Right renal cortex interstitium (tissue), 3 donors: Measurements from ENCODE around the gene NOLC1. TPM values are rescaled to one million over a fixed set of nuclear protein-coding genes. Genes with fewer than 3 reads are reported as not detected.
"Not testable (repeated sequence)": the region's sequence is repeated elsewhere in the genome, so short reads cannot be mapped to it uniquely, and the experiment has no call there.

ENCODE experiments used
- DNase-seq, 3 donors: peaks; one replicate each; pipeline ENCODE4 v3.0.0-alpha.2; 2013; ENCODE audit warnings: low read depth in 3 of 3, low spot score in 2 of 3
- polyA plus RNA-seq, 3 donors: library from polyadenylated mRNA; unstranded; fragments of 120-200 nt; gene quantifications; one replicate each; pipeline ENCODE4 v1.2.1, GENCODE V29; 2013; ENCODE audit not compliant: insufficient read length in 3 of 3

NOLC1 gene
- polyA plus RNA-seq, 3 donors: 95.4 to 99.8 (median 99.0) TPM

DNA sequence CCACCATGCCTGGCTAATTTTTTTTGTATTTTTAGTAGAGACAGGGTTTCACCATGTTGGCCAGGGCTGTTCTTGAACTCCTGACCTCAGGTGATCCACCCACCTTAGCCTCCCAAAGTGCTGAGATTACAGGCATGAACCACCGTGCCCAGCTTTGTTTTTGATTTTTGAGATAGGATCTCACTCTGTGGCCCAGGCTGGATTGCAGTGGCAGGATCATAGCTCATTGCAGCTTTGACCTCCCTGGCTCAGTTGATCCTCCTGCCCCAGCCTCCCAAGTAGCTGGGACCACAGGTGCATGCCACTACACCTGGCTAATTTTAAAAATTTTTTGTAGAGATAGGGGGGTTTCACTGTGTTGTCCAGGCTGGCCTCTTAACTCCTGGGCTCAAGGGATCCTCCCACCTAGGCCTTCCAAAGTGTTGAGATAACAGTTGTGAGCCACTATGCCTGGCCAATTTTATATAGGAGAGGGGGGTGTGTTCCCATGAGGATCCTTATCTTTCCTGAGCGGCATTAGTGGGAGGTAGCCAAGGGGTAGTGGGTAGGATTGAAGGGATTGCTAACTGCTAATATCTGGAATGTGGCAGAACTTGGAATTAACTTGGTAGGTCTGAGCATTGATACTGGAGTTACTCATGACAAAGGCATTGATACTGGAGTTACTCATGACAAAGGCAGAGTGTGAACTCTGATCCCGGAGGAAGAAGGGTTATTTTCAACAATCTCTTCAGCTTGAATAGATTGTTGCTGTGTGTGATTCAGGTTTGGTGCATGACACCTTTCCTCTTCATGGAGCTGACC is 1.0 kb upstream of the NOLC1 start:
- DNase-seq: no peak

DNA sequence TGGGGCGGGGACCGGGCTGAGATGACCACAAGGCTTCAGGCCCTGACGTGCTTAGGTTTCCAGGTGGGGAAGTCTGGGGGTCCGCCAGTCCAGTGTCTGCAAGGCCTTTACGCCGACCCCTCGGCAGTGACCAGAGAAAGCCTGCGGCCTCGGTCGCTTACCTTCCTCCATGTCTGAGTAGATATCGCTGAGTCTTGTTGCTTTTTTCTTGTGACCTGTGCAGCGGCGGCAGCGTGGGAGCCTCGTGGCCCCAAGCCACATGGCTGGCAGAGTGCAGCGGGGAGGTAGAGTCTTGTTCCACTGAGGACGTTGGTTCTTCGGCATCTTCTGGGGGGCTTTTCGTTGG is 329 bp downstream of the NOLC1 start:
- DNase-seq: no peak

DNA sequence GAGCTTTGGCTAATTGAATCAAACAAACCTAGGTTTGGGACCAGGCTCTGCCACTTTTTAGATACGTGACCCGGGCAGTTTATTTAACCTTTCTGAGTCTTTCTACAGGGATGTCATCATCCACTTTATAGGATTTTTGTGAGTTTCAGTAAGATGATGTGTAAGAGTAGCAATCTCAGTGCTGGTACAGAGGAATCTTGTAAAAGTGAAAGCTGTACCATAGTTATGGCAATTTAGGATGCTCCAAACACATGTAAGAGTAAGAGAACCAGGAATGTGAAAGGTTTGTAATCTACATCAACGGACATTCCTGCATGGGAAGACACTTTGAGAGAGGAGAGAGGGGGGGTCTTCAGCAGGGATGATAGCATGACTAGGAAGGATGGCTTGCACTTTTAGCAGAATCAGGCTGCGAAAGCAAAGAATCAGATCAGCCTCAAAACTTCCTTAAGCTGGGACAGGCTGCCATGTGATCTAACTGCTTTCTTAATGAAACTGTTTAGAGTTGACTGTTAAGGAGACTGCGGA is 968 bp downstream of the NOLC1 start:
- DNase-seq: no peak

DNA sequence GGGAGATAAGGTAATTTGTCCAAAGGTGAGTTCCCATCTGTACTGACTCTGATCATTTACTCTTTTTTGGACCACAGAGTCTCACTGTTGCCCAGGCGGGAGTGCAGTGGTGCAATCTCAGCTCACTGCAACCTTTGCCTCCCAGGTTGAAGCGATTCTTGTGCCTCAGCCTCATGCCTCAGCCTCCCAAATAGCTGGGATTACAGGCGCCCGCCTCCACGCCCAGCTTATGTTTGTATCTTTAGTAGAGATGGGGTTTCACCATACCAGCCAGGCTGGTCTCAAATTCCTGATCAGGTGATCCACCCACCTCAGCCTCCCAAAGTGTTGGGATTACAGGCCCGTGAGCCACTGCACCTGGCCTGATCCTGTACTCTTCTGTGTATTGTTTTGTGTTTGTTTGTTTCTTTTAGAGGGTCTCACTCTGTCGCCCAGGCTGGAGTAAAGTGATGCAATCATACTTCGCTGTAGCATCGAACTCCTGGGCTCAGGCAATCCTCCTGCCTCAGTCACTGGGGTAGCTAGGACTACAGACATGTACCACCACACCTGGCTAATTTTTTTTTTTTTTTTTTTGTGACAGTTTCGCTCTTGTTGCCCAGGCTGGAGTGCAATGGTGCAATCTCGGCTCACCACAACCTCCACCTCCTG is 2.4 kb downstream of the NOLC1 start:
- no peak for DNase-seq

DNA sequence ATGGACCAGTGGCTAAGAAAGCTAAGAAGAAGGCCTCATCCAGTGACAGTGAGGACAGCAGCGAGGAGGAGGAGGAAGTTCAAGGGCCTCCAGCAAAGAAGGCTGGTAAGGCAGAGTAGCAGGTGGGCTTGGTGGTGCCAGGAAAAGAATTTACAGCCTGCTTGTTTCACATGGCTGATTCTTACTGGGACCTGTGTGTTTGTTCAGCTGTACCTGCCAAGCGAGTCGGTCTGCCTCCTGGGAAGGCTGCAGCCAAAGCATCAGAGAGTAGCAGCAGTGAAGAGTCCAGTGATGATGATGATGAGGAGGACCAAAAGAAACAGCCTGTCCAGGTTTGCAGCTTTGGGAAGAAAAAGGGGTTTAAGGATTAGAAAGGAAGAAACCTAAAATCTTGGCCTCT is 5.0 kb downstream of the NOLC1 start:
- no peak for DNase-seq

DNA sequence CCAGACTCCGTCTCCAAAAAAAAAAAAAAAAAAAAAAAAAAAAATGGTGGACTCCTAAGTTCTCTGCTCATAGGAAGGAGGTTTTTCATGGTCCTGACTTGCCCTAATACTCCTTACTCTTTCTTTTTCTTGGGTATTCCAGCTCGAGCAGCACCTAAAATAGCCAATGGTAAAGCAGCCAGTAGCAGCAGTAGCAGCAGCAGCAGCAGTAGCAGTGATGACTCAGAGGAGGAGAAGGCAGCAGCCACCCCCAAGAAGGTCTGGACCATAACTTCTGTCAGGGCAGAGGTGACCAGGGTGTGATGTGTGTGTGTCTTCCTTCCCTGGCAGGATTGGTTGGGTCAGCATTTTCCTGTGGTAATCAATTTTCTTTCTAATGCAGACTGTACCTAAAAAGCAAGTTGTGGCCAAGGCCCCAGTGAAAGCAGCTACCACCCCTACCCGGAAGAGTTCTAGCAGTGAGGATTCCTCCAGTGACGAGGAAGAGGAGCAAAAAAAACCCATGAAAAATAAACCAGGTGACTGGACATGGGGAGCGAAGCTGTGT is 6.9 kb downstream of the NOLC1 start:
- DNase-seq: no peak

DNA sequence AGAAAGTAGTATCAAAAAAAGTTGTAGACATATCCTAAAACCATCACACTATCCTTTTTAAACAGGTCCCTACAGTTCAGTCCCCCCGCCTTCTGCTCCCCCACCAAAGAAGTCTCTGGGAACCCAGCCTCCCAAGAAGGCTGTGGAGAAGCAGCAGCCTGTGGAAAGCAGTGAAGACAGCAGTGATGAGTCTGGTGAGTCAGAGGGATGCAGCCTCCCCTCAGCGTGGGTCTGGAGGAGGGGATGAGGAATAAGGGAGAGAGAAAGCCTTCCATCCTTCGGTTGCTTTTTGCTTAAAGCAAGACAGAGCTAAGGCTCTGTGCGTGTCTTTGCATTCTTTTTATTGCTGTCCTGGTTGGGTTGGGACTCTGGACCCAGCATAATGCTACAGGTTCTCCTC is 7.6 kb downstream of the NOLC1 start:
- DNase-seq: no peak

DNA sequence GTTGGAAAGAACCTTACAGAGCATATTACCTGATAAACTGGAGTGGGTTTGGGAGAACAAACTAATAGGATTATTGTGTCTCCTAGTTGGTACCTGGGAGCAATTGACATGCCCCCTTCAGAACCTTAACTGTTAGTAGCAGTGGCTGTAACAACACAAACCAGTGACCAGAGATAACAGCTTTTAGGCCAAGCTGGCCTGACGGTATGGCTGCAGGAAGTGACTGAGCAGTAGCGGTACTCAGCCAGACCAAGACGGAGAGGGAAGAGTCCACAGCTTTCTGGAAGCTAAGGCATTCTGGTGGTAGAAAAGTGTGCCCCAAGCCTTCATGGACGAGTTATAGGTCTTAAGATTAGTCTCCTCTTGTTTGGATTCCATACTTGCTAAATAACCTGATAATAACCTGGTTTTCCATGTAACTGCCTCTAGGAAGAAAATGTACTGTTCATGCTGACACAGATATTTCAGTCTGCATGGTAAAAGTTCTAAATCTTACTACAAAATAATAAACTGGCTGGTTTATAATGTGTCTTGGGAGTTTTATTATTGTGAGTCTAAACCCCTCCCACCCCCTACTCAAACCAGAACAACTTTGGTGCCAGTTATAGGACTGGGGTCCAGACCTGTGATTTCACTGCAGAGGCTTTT is 11.3 kb downstream of the NOLC1 start:
- no peak for DNase-seq

DNA sequence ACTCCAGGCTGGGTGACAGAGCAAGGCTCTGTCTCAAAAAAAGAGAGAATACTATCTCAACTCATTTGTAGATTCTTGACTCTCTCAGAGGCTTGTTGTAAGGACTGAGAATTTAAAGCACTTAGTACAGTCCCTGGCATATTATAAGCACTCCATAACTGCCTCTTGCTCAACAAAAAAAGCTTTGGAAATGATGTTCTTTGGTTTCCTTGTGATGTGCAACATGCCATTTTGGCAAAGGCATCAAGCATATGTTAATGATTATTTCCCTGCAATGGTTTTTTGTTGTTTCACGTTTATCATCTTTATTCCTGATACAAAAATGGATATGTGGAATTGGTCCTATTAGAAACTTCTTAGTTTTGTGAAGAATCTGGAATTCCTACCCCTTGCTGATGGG is 15.7 kb downstream of the NOLC1 start:
- no peak for DNase-seq

DNA sequence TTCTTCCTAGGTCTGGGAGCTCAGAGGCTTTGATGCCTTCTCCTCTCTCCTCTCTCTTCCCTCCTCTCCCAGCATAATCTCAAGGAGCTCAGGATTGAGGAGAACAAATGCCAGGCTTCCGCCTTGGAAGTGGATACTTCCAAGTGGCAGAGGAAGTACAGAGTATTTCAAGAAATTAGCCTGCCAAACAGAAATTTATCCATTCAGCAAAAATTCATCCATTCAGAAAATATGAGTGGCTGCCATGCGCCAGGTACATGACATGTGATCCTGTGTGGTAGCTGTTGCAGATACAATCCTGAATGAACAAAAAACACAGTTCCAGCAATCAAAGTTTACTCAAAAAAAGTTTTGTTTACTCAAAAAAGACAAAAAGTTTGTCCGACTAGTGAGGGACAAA is 18.4 kb downstream of the NOLC1 start:
- no peak for DNase-seq

DNA sequence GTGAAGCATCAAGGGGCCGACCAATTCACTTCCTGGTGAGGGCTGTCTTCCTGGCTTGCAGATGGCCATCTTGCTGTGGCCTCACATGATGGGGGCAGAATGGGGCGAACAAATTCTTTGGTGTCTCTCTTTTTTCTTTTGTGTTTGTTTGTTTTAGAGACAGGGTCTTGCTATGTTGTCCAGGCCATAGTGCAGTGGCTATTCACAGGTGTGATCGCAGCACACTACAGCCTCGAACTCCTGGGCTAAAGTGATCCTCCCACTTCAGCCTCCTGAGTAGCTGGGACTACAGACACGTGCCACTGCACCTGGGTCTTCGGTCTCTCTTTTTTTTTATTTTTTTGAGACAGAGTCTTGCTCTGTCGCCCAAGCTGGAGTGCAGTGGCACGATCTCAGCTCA is 20.1 kb downstream of the NOLC1 start:
- no peak for DNase-seq

DNA sequence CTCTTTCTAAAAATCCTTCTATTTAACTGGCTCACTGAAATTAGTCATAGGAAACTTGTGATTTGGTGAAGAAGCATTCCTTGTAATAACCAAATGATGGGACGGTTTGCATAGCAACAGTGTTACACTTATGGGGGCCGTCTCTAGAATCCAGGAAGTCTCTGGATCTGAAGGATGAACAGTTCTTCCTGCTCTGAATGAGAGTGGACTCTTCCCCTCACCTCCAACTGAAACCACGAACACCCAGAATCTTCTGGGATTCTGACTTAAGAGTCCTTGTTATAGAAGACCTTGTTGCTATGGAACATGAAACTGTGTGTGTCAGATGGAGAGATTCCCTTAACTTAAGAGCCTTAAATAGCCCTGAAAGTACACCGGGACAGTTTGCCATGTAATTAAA is 23.2 kb downstream of the NOLC1 start:
- no peak for DNase-seq

DNA sequence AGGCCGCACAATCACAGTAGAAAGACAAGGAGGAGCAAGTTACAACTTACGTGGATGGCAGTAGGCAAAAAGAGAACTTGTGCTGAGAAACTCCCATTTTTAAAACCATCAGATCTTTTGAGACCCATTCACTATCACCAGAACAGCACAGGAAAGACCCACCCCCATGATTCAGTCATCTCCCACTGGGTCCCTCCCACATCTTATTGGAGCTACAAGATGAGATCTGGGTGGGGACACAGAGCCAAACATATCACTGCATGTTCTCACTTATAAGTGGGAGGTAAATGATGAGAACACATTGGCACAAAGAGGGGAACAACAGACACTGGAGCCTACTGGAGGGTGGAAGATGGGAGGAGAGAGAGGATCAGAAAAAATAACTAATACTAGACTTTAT is 32.4 kb downstream of the NOLC1 start:
- no peak for DNase-seq

DNA sequence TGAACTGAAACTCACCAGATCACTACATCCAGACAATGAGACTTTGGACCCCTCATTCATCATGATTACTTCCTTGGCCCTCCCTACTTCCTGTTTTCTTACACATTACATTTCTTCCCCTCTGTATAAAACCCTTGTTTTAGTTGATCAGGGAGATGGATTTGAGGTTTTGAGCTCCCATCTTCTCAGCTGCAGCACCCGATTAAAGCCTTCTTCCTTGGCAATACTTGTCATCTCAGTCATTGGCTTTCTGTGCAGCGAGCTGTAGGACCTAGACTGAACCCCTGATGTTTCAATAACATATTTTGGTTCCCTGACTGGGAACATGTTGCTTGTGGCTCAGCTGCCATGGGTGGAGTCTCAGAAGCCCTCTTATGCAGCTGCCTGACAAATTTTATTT is 33.1 kb downstream of the NOLC1 start:
- no peak for DNase-seq

DNA sequence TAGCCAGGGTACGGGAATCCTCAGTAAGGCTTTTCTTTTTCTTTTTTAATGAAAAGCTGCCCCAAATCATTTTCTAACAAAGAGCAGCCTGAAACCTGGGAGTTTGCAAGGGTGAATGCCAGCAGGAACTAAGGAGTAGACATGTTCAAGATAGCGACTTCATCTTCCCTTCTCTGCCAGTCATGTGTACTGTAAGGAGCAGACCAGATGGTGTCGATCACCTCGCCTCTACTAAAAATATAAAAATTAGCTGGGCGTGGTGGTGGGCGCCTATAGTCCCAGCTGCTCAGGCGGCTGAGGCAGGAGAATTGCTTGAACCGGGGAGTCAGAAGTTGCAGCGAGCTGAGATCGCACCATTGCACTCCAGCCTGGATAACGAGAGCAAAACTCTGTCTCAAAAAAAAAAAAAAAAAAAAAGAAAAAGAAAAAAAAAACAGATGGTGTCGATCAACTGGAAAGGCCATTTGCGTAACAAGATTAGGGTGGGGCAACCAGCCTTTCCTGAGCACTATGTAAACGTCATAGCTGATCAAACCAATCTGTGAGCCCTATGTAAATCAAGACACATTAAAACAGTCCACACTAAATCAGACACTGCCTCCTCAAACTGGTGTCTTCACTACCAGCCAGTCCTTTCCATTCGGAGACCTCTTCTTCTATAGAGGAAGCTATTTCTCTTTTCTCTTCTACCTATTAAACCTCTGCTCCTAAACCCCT is 33.8 kb downstream of the NOLC1 start:
- no peak for DNase-seq

DNA sequence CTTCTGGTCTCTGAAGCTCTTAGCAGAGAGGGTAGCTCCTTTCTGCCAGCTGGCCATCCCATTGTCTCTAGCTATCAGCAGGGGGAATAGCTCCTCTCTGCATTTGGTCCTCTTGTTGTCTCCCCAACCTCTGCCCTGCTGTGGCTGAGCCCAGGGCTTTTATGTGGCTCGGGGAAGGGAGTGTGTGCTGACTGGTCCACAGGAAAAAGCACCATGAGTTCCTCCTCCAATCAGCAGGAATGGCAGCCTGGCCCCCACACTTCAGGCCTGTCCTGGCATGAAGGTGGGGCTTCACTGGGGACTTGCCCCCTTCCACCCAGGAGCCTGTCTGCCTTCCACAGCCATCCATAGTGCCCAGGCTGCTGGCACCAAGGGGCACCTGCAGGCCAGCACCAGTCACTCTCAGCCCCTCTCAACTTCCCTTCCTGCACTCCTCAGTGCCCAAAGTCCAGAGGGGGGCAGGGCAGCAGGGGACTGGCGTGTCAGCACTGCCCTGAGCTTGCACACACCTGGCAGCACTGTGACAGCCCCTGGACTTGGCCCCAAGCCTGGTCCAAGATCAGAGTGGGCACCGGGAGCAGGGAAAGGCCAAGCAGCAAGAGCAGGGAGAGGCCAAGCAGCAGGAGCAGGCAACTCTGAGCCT is 36.2 kb downstream of the NOLC1 start:
- no peak for DNase-seq

DNA sequence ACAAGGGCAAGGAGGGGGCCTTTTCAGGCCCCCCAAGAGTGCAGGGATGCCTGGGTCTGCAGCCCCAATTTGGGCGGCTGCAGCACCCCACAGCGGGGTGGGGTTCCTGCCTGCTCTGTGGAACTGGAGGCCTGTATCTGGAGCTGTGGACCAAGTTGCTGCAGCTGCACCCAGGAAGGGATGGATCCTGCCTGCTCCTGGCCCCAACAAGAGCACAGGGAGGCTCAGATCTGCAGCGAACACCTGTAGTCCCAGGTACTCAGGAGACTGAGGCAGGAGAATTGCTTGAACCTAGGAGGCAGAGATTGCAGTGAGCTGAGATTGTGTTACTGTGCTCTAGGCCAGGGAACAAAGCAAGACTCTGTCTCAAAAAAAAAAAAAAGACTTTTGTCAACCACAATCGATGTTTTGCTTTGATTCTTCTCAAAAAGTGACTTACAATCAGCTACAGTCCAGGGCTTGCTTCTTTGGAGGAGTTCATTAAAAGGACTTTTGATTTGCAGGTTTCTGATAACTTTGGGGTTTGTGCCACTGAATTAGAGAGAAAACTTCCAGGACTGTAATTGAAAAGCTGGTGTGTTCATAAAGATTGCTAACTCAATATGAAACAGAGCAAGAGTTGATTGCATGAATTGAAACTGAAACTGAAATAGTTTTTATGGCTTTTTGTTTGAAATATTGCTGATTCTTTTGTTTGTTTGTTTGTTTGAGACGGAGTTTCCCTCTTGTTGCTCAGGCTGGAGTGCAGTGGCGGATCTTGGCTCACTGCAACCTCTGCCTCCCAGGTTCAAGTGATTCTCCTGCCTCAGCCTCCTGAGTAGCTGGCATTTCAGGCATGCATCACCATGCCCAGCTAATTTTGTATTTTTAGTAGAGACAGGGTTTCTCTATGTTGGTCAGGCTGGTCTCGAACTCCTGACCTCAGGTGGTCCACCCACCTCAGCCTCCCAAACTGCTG is 37.0 kb downstream of the NOLC1 start:
- not testable (repeated sequence) for DNase-seq

DNA sequence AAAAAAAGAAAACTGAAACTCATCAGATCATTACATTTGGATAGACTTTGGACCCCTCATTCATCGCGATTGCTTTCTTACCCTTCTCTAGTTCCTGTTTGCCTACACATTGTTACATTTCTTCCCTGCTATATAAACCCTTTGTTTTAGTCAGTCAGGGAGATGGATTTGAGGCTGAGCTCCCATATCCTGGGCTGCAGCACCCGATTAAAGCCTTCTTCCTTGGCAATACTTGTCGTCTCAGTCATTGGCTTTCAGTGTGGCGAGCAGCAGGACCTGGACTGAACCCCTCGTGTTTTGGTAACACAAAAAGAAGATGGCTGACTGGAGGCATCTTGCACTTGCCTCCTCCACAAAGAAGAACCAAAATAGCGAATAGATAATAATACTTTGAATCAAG is 39.8 kb downstream of the NOLC1 start:
- no peak for DNase-seq

DNA sequence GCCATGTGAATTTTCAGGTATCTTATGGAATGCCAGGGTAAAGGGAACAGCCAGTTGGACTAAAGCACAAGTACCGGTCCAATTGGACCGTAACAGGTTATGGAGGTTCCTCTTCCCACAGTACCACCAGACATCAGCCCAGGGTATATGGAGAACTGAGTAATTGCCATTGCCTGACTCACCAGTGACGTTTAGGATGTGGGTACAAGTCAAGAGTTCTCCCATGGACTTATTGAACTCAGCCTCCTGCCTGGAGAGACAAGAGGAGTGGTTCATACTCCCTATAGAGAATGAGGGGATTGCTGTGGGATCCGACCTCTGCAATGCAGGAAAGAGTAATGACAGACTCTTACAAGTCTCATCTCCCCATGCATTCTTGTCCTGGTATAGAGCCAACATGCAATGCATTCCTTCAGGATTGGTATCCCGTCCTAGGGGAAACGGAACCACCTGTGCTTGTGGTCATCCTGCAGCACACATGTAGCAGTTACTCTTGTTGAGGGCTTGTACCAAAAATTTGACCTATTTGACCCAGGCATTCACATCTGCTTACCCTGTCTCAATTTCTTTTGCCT is 43.2 kb downstream of the NOLC1 start:
- no peak for DNase-seq
